Measurements from ENCODE around the gene ASS1.

- no peak for TF ChIP-seq EP300 (IDR thresholded peaks at IDR 0.05; ENCODE audit: low read depth)
- TF ChIP-seq POLR2A (IDR thresholded peaks at IDR 0.05), result no peak
These were observed 18.2 kb downstream of the ASS1 start for GRCh38 chr9:130462685-130463540.

Measured in transverse colon (tissue), 1 donor.